IPS-11a (cell line): ENCODE data around the gene MIAT.

ENCODE experiments used
- H3K4me3 ChIP-seq: one replicate; pipeline ENCODE4 v1.5.1; 2013; ENCODE audit warnings: low read depth, low read length, control low read depth

Gene MIAT

DNA sequence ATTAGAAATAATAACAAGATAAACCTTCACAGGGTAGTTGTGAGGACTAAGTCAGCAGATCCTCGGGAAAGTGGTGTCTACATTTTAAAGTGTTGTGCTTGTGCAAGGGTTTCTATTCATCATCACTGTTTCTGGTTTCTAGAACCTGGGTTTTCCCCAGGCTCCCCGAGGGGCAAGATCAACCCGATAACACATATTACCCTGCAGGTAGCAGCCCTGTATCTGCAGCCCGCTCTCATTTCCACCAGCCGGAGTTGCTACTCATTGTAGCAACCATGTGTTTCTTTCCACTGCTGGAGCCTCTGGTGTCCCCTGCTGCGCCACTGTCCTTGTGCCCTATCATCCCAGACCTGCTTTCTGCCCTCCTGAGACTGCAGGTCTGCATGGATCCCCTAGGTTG, 67.0 kb downstream of the MIAT start:
- no peak overlapping the region for H3K4me3 ChIP-seq

DNA sequence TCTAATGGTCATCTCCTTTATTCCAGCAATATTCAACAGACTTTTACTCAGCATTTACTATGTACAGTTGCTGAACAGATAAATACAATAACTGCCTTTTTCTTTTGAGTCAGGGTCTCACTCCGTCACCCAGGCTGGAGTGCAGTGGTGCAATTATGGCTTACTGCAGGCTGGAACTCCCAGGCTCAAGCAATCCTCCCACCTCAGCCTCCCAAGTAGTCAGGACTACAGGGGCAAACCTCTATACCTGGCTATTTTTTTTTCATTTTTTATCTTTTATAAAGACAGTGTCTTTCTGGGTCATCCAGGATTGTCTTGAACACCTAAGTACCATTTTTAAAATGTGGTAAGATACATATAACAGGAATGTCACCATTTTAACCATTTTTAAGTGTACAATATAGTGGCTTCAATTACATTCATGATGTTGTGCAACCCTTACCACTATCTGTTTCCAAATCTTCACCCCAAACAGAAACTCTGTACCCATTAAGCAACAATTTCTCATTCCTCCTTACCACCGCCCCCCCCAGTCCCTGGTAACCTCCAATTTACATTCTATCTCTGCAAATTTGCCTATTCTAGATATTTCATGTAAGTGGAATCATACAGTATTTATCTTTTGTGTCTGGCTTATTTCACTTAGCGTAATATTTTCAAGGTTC, 67.8 kb downstream of the MIAT start:
- H3K4me3 ChIP-seq, result no peak overlapping the region
